Kidney (tissue), 14 donors: ENCODE measurements around the gene PHLDB1. TPM values are rescaled to one million over a fixed set of nuclear protein-coding genes. Genes with fewer than 3 reads are reported as not detected.

ENCODE experiments used
- DNase-seq, 5 donors: peaks; one replicate each; pipeline ENCODE4 v3.0.0-alpha.2; 2013 to 2020
- FAIRE-seq: peaks from 2 replicates; lab custom pipeline; 2012; peaks lifted over from hg19 to GRCh38; lab: Jason Lieb, UNC
- H3K27ac ChIP-seq, 2 donors: one replicate each; pipeline ENCODE4 v1.7.0; 2013; ENCODE audit warnings: low read depth in 2 of 2, low read length in 2 of 2, inconsistent platforms in 1 of 2
- H3K27me3 ChIP-seq: one replicate; pipeline ENCODE4 v1.7.1; 2013; ENCODE audit warnings: low read length, inconsistent platforms; ENCODE audit not compliant: control insufficient read depth, insufficient read depth
- H3K36me3 ChIP-seq, 3 donors: one replicate each; pipeline versions ENCODE4 v1.7.0 to v1.7.1; 2013; ENCODE audit warnings: low read length in 3 of 3, control low read depth in 1 of 3, inconsistent platforms in 1 of 3; ENCODE audit not compliant: insufficient read depth in 3 of 3, control insufficient read depth in 2 of 3
- H3K4me1 ChIP-seq, 3 donors: one replicate each; pipeline versions ENCODE4 v1.7.0 to v1.7.1; 2013; ENCODE audit warnings: low read length in 3 of 3, inconsistent platforms in 1 of 3, low read depth in 1 of 3; ENCODE audit not compliant: control insufficient read depth in 2 of 3, insufficient read depth in 2 of 3
- H3K4me3 ChIP-seq, 3 donors: one replicate each; pipeline versions ENCODE4 v1.7.0 to v1.8.1; 2013; ENCODE audit warnings: low read length in 3 of 3, control low read depth in 1 of 3, inconsistent platforms in 1 of 3
- H3K9ac ChIP-seq, 3 donors: one replicate each; pipeline versions ENCODE4 v1.7.0 to v1.7.1; 2013; ENCODE audit warnings: low read length in 3 of 3, control low read depth in 1 of 3, inconsistent platforms in 1 of 3
- H3K9me3 ChIP-seq, 3 donors: one replicate each; pipeline versions ENCODE4 v1.7.0 to v1.7.1; 2013; ENCODE audit warnings: low read length in 3 of 3, control low read depth in 1 of 3, inconsistent platforms in 1 of 3; ENCODE audit not compliant: control insufficient read depth in 2 of 3, insufficient read depth in 1 of 3
- CTCF ChIP-seq: IDR thresholded peaks from 3 replicates; pipeline ENCODE4 v1.5.1; 2012; ENCODE audit warnings: mild to moderate bottlenecking, moderate library complexity, borderline replicate concordance; ENCODE audit not compliant: insufficient read depth; ENCODE audit errors: extremely low read depth
- intact Hi-C: fragments of 100-400 bp; cut with DNase I; formaldehyde crosslinking; loops from one replicate; pipeline ENCODE4 v1.11.1; 2022
- microRNA-seq: library from miRNA; unstranded; fragments of <30 nt; microRNA quantifications from one replicate; pipeline ENCODE4 v1.2.0, GENCODE V29; 2020
- polyA plus RNA-seq: library from polyadenylated mRNA; stranded (reverse); fragments of 350-450 nt; fragmentation: Illumina TruSeq; extraction: RNeasy Lipid Tissue Mini Kit (QIAGEN cat#74804); gene quantifications from one replicate; pipeline ENCODE4 v1.2.3, GENCODE V29; 2014; ENCODE audit warnings: low read depth, low replicate concordance; ENCODE audit not compliant: insufficient read depth
- total RNA-seq: library from RNA; stranded (reverse); fragmentation: NEBNext Ultra II Directional; extraction: Animal tissue kit (Norgen Biotek cat#: 25700); gene quantifications from one replicate; pipeline ENCODE4 v1.2.1, GENCODE V29; 2021
- donor health status: control.
- donor health status: control.
- donor health status: control.
- donor health status: control.
- donor health status: control.
- donor health status: DM: yes; HTN: yes; CAD: no.
- donor health status: Normal renal cell carcinoma (clear cell type).

PHLDB1 gene
- total and polyA plus RNA-seq, 2 donors from 2014 or later, result 39.1 to 118 TPM

- Histone ChIP-seq H3K4me1 (no peaks in the 10 kb centered on the region), H3K27ac (no peak overlapping the region), H3K4me3 (no peak overlapping the region), H3K9ac (no peak overlapping the region), H3K27me3 (no peaks in the 10 kb centered on the region), H3K36me3 (no peaks in the 10 kb centered on the region), H3K9me3 (no peaks in the 10 kb centered on the region)
- FAIRE-seq (no peak), DNase-seq (no peak)
- intact Hi-C loops, result no loop called here
- no peak for TF ChIP-seq CTCF
These were observed 99.1 kb downstream of the PHLDB1 start for GRCh38 chr11:118706546-118706825.

Small RNA genes within 50 kb of the gene (microRNA-seq; reads per million reads assigned to microRNA genes)
- gene MIR6716, result not detected

Other genes with a start within 250 kb of the PHLDB1 start
- 39.2 TPM for gene UBE4A, start 248.0 kb upstream of the PHLDB1 start, total RNA-seq
- gene UBE4A, start 248.0 kb upstream of the PHLDB1 start, polyA plus RNA-seq, result 11.2 TPM
- 173 TPM for gene ATP5MG, start 206.0 kb upstream of the PHLDB1 start, total RNA-seq
- gene ATP5MG, start 206.0 kb upstream of the PHLDB1 start, polyA plus RNA-seq, result 811 TPM
- gene KMT2A, start 171.1 kb upstream of the PHLDB1 start, total RNA-seq, result 85.1 TPM
- gene KMT2A, start 171.1 kb upstream of the PHLDB1 start, polyA plus RNA-seq, result 5.6 TPM
- 1.1 TPM for gene TTC36, start 80.1 kb upstream of the PHLDB1 start, total RNA-seq
- gene TTC36, start 80.1 kb upstream of the PHLDB1 start, polyA plus RNA-seq, result 12.7 TPM
- gene TMEM25, start 76.4 kb upstream of the PHLDB1 start, total RNA-seq, result 30.7 TPM
- gene TMEM25, start 76.4 kb upstream of the PHLDB1 start, polyA plus RNA-seq, result 36.8 TPM
- gene IFT46, start 41.7 kb upstream of the PHLDB1 start, total RNA-seq, result 21.1 TPM
- gene IFT46, start 41.7 kb upstream of the PHLDB1 start, polyA plus RNA-seq, result 28.7 TPM
- gene ARCN1, start 35.2 kb upstream of the PHLDB1 start, total RNA-seq, result 107 TPM
- gene ARCN1, start 35.2 kb upstream of the PHLDB1 start, polyA plus RNA-seq, result 64.7 TPM
- gene TREH, start 72.0 kb downstream of the PHLDB1 start, total RNA-seq, result 1.0 TPM
- 10.2 TPM for gene TREH, start 72.0 kb downstream of the PHLDB1 start, polyA plus RNA-seq
- gene DDX6, start 183.5 kb downstream of the PHLDB1 start, total RNA-seq, result 121 TPM
- gene DDX6, start 183.5 kb downstream of the PHLDB1 start, polyA plus RNA-seq, result 22.5 TPM